Left renal pelvis (tissue), 4 donors: Measurements from ENCODE around the gene RCBTB2. TPM values are rescaled to one million over a fixed set of nuclear protein-coding genes. Genes with fewer than 3 reads are reported as not detected.

Source experiments
- DNase-seq, 4 donors: peaks; one replicate each; pipeline ENCODE4 v3.0.0-alpha.2; 2013; ENCODE audit warnings: low read depth in 4 of 4, low spot score in 3 of 4
- polyA plus RNA-seq, 4 donors: library from polyadenylated mRNA; unstranded; fragments of 120-200 nt; gene quantifications; one replicate each; pipeline ENCODE4 v1.2.1, GENCODE V29; 2013; ENCODE audit not compliant: insufficient read length in 4 of 4

The RCBTB2 gene
- polyA plus RNA-seq, 4 donors, result 58.2 to 73.7 (median 62.3) TPM

DNA sequence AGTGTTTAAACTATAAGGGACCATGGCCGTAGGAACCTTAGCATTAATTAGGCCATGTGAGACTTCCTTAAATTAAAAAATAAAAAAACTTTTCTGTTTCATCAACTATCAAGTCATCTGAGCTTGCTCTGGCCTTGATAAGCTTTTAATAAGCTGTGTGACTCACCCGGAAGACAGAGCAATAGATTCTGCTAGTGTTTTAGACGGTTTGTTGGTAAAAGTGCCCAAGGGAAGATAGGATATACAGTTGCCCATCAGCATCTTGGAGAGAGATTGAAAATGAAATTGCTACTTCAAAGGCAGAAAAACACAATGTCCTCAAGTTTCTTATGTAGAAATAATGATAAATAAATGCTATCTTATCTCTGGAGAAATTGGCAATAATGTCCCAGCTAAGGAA is 31.2 kb upstream of the RCBTB2 start:
- DNase-seq, result no peak

DNA sequence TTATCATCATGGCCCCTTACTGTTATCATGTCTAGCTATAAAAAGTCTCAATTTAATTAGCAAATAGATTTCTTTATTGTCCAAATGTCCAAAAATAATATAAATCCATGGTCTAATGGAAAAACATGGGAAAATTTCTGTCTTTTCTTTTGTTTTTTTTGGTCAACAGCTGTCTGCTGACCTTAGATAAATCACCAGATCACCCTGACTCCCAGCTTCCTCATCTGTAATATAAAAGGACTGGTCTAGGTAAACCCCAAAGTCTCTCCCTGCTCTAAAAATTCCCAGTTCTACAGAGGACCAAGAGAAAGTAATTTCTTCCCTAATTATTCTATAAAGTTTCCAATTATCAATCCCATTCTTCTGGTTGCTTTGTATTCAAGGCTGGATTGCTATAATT is 30.7 kb upstream of the RCBTB2 start:
- DNase-seq, result no peak

DNA sequence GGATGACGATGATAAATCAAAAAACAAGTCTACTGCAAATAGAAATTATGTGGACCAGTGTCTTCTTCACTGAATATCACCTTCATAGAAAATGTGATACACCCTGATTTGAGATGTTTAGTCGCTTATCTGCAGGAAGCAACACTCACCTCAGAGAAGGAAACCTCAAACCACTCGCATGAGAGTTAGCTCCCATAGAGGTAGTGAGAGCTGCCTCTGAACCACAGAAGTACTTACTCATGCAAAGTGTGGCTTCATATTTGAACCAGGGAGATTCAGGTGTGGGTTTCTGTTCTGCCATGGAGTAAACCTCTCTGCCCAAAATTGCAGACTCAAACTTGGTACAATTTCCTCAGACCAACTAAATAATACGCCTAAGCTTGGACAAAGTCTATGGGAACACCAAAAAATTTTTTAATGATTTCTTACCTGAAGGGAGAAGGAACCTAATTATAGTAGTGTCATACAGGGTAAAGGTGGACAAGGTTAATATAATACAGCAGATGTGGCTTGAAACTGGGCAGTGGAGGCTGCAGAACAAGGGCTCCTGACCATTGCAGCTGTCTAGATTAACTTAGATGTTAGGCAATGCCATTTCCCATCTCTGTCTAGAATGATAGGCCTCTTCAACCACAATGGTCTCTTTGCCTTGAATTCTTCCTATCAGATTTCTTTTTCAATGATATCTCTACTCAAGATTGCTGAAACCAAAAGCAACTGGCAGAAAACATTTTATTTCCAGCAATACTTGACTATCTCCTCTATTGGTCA is 29.6 kb upstream of the RCBTB2 start:
- no peak for DNase-seq

DNA sequence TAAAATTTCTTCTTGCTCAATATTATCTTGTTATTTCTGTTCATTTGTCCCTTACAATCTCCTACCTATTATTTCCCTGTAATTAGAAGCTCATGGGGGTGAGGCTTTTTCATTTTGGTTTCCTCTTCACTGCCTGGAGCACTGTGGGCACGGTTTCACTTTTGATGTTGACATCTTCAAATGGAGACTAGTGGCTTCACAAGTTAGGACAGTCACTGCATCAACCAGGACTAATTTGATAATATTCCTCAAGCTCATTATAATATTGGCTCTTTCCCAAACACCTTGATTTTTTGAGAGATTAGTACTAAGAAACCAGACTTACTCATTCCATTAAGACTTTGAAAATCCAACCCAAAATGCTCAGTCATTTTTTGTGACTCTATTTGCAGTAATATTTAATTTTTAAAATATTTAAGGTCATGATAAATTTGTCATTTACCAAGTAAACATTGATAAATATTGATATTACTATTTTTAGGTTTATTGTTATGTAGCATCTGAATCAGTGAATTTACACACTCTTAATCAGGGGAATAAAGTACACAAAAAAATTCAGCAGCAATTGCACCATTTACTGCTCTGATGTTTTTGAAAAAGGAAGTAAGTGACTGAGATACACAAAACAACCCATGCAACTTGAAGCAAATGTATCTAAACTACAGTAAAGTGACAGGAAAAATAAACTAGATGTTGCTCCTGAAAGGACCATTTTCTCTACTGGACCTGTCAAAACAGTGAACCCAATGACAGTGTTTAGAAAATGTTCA is 28.8 kb upstream of the RCBTB2 start:
- no peak for DNase-seq

DNA sequence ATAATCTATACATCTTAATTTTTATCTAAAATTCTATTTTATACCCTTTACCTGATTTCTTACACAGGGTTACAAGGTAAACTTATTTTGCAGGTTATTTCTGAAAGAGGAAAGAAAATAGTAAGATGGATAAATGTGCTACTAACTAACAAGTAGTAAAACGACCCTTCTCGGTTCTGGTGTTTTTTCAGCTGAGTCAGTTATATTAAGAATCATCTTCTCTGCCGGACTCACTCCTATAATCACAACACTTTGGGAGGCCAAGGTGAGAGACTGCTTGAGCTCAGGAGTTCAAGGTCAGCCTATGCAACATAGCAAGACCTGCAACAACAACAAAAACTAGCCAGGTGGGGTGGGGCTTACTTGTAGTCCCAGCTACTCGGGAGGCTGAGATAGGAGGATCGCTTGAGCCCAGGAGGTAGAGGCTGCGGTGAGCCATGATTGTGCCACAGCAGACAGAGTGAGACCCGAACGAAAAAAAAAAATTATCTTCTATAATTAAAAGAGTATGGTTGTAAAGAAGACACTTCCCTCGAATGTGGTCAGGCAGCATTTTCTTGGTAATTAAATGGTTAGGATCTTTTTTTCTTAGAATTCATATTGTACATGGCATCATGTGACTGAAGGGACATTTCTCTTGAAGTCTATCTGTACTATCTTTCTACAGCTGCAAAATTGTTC is 27.9 kb upstream of the RCBTB2 start:
- DNase-seq, result no peak

DNA sequence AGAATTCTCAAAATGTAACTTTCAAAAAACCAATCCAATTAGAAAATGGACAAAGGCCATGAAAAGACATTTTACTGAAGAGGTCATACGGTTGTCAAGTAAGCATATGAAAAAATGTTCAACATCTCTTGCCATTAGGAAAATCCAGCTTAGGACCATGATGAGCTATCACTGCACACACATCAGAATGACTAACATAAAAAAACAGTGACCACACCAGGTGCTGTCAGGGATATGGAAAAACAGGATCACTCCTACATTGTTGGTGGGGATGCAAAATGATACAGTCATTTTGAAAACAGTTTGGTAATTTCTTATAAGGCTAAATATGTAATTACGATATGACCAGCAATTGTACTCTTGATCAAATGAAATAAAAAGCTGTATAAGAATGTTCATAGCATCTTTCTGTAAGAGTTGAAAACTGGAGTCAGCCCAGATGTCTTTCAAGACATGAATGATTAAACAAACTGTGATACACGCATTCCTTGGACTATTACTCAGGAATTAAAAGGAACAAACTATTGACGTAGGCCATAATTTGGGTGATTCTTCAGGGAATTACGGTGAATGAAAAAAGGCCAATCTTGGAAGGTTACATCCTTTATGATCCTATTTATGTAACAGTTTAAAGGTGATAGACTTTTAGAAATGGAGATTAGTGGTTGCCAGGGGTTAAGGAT is 26.9 kb upstream of the RCBTB2 start:
- DNase-seq, result no peak

DNA sequence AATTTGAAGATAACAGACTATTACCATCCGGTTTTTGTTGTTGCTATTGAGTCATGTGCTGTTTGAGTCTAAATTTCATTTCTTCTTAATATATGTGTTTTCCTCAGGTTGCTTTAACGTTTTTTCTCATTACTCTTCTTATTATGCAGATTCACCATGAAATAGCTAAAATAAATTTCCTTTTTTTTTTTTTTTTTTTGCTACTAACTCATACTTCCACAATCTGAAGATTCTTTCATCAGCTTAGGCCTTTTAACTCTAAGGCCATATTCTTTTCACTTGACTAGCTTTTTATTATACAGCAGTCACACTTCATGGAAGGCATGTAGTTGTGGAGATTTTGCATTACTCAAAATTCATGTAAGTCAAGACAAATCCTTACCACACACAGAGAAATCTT is 23.9 kb upstream of the RCBTB2 start:
- DNase-seq, result no peak

DNA sequence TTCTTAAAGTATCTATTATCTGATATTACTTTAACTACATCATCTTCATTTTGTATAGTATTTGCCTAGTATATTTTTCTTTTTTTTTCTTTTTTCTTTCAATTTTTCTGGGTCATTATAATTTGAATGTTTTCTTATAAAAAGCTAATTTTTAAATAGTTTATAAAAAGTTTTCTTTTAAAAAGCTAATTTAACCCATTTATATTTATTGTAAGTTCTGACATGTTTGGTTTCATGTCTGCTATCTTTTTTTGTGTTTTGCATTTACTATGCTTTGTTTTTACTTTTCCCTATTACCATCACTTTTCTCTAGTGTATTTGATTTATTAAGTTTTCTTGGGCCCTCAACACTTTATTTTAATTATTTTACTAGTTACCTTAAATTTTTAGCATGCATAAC is 22.6 kb upstream of the RCBTB2 start:
- DNase-seq, result no peak

DNA sequence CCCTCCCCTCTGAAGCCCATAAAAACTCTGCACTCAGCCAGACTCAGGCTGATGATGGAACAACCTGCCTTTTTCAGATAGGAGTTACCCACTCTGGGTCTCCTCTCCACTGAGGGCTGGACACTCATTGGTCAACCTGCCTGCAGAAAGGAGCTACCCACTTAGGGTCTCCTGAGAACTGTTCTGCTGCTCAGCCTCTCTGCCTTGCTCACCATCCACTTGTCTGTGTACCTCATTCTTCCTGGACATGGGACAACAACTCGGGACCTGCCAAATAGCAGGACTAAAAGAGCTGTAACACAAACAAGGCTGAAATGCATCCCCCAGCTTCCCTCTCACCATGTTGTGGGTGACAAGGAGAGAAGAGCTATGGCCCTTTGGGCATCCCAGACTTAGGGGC is 18.4 kb upstream of the RCBTB2 start:
- no peak for DNase-seq

DNA sequence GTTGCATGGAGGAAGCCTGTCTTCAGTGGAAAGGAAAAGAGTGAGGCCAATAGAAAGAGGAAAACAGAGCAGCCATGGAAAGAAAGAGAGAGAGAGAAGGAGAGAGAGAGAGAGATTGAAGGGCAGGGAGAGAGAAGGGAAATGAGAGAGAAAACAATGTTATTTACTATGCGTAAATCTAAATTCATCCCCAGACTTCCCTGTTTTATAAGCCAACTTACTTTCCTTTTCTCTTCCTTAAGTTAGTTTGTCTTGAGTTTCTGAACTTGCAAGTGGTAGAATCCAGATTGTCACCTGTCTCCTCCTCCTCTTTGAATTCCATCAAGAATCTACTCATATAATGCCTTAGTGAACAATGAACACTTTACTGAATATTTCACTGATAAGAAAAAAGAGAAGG is 16.8 kb upstream of the RCBTB2 start:
- no peak for DNase-seq

DNA sequence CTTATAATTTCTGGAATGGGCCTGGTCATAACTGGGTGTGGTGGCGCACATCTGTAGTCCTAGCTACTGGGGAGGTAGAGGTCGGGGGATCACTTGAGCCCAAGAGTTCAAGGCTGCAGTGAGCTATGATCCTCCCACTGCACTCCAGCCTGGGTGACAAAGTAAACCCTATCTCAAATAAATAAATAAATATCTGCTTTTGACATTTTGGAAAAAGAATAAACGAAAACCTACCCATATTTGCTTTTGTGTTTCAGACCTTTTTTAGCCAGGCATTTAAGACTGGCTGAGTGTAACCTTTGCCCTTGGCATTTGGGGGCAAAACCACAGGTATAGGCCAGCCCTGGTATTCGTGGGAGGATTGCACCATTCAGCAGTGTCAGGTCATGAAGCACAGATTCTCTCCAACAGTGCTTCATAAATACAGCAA is 14.8 kb upstream of the RCBTB2 start:
- no peak for DNase-seq

DNA sequence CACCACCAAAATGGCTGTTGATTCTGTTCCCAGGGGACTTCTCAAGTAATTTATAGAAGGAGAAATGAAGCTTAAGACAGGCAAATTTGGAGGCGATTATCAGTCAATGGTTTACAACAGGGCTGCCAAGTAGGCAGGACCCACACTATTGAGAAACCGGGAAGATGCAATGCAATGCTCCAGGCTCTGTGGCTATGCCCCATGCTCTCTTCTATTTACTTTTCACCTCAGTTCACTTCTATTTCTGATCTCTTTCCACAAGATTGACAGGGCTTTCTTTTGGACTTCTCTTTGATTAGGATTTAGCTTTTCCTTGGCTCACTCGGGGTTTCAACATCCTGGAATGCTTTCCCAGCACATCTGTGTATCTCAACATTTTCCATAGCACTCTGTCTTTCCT is 12.7 kb upstream of the RCBTB2 start:
- no peak for DNase-seq

DNA sequence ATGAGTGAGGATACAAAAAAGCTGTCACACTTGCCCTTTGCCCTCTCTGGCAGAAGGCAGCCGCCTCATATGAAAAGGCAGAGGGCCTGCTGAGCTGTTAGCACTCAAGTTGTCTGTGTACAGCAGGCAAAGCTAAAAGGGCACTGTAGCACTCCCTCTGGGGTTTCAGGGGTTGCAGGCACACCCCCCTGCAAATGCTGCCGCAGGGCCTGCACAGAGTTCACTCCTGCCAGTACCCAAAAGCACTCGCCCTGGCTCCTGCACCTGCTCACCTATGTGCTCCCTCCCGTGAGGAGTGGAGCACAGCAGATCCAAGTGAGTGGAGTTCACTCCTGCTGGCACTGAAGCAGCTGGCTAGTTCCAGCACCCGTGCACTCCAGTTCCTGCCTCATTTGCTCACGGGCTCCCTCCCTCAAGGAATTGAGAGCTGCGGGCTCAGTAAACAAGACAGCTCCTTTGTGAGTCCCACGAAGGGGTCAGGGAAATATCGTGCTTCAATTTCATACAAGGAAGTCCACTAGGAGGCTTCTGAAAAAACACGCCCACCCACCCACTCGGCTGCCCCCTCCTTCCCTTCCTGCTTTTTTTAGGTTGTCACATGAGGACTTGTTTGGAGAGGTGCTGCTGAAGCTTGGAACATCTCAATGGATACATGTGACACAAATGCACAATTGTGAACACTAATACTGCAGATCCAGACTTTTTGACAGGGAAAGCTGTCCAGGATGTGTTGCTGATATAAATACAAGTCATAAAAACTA is 9.9 kb upstream of the RCBTB2 start:
- DNase-seq, result peak in 2 of 4 donors; percentile 10 to 45

DNA sequence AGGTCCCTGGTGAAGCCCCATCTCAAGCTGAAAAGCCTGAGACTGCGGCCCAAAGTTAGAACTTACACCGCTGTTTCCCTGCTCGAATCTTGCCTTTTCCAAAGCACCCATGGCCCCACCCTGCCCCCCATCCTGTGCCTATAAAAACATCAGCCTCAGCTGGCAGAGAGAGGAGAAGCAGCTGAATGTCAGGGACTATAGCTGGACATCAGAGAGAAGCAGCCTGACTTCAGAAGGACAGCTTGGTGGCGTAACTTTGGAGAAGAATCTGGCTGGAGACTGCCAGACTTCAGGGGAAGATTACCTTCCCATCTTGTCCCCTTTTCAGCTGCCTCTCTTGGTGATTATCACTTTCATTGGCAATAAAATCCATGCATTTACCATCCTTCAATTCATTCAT is 9.3 kb upstream of the RCBTB2 start:
- no peak for DNase-seq

DNA sequence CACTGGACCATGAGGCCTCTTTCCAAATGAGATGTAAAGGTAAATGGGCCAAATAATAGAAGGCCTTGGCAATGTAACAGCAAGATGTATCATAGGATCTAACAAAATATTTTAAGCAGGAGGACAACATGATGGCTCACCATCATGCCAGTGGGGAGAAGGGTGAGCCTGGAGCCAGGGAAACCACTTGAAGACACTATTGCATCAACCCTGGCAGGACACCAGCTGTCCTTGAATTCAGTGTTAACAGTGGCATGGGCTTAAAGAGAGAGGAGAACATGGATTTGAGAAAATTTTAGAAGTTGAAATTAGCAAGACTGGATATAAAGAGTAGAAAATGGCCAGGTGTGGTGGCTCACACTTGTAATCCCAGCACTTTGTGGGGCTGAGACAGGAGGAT is 6.7 kb upstream of the RCBTB2 start:
- no peak for DNase-seq

DNA sequence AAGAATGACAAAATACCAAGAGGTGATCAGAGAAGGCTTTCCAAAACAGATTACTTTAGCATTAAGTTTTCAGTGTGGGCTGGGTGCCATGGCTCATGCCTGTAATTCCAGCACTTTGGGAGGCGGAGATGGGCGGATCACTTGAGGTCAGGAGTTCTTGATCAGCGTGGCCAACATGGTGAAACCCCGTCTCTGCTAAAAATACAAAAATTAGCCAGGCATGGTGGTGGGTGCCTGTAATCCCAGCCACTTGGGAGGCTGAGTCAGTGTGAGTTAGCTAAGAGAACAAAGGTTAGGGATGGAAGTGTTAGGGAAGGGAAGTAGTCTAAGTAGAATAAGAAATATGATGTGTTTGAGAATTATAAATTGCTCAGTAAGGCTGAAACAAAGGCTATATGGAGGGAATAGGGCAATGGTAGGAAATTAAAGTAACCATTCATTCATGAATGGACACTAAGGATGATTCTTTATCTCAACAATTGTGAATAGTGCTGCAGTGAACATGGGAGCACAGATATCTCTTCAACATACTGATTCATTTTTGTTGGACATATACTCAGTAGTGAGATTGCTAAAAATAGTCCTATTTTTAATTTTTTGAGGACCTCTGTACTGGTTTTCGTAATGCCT is 3.9 kb upstream of the RCBTB2 start:
- no peak for DNase-seq

DNA sequence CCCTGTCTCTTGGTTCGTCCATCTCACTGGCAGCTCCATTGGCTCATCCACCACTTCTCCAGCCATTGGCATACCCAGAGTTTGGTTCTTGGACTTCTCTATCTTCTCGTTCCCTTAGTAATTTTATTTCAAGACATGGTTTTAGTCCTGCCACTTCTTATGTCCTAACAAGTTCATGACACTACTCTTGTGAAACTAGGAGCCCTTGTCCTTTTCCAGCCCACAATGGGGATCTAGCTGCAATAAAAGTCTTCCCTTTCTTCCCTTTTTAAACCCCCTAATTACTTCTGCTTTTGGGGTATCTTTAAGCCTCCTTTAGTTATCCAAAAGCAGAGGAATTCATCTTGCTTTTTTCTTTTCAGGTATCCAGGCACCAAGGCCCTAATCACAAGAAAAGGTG is 2.9 kb upstream of the RCBTB2 start:
- no peak for DNase-seq

DNA sequence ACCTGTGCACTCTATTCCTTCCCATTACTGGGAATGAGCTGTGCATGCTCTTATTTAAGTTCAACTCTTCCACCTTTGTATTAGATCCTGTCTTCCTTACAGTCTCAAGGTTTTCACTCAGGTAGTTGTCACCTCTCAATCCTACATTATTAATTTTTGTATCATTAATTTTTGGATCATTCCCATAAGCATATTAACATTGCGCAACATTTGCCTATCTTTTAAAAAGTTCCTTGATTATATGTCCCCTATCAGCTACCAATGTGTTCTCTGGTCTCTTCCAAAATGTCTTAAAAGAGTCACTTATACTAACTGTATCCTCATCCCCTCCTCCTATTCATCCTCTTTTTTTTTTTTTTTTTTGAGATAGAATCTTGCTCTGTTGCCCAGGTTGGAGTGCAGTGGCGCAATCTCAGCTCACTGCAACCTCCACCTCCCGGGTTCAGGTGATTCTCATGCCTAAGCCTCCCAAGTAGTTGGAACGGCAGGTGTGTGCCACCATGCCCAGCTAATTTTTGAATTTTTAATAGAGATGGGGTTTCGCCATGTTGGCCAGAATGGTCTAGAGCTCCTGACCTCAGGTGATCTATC is 2.1 kb upstream of the RCBTB2 start:
- DNase-seq, result no peak

DNA sequence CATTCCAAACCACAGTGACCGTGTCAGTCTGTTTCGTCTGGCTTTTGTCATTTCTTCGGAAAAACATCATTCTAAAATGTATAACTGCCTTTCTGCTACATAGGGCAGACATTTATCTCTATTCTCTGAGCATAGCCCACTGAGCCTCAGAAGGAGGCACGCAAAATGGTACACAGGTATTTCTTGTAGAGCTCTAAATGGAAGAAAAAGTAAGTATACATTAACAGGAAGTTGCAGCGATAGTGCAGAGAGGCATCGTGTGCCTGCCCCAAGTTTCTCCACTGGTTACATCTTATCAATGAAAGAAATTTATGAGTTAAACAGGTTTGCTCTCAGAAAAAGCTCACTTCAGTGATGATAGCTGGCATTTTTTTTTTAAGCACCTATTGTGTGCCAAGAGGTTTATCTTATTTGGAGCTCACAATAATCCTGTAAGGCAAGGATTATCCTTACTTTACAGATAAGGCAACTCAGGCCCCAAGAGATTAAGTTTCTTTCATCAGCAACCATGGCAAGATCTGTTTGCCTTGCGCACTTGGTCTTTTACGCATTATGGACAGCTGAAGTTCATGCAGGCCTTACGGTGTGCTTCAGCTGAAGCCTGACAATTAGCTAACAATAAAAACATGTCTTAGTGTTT is 1.2 kb upstream of the RCBTB2 start:
- DNase-seq, result no peak
